NCI-H1092 (cell line): ENCODE data around the gene RFTN1.

Experiments
- DNase-seq: peaks from one replicate; lab custom pipeline; 2025; lab: John Stamatoyannopoulos, UW

RFTN1 gene

DNA sequence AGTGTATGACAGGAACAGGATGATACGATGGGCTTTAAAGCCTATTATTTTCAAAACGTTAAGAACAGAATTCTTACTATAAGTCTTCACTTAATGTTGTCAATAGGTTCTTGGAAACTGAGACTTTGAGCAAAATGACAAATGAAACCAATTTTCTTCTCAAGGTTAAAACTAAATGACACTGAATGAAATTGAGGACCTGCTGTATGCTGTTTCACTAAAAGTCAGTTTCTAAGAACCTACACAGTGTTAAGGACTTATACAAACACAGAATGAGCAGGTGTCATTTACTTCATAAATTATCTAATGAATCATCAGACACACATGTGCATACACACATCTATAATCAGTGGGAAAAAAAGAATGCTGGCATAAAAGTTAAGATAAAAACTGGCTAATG is 106.9 kb downstream of the RFTN1 start:
- no peak for DNase-seq

DNA sequence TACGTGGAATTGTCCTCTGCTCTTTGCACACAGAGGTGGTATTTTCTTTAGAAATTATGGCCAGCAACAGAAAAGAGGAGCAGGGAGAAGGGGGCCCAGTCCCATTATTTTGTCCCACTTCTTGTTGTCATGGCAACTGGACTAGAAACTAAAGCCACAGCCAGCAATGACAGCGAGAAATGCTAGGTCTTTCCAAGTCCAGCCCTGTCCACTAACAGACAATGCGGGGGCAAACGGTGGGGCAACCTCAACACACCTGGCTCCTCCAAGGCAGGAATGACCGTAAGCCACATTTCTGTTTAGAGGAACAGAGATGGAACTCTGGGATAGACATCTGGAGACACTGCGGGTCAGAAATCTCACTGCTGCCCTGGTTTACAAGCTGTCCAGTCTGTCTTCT is 107.3 kb downstream of the RFTN1 start:
- no peak for DNase-seq

DNA sequence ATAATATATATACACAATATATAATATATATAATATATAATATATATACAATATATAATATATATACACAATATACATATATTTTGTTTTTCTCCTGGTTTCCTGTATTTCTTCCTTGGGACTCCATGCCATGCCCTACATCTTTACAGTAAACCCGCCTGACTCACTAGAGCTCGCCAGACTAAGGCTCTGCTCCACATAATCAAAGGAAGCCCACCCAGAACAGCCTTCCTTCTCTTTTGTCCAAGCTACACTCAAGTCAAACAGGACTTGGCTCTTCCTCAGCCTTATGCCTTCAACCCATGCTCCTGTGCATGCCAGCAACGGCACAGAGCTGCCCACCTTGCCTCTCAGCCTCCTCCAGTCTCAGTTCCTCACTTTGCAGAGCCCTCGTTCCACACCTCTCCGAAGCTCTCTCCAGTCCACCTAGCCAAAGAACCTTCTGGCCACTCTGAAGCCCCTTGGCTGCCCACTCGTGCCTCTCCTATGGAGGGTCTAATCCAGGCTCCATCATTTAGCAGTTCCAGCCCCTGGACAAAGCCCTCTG is 109.1 kb downstream of the RFTN1 start:
- DNase-seq: no peak

DNA sequence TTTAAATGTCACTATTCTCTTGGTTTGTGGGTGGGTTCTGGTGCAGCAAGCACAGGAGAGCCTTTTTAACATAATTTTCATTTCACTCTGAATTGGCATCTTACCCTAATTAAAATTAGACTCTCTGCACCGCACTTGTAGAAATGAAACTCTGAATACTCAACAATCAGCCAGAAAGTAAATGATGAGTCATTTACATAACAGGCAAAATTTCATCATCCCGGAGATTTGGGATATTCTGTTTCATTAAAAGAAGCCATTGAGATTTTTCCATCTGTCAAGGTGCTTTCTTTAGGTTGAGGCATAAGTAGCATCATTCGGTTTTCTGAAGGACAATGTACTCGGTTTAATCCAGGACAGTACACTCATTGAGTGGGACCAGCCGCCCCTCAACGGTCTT is 111.0 kb downstream of the RFTN1 start:
- no peak for DNase-seq

DNA sequence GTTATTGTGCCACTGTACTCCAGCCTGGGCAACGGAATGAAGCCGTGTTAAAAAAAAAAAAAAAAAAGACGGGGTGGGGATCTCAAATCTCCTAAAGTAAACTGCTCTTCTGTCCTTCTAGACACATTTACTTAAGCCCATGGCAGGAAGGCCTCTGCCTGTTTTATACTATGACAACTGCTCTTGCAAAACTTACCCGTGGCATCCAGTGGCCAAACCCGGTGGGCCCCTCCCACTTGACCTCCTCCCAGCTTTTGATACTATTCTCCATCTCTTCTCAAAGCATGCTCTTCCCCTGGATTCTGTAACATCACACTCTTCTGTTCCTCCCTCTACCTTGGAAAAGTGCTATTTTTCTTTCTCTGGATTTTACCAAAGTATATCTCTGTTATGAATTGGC is 112.2 kb downstream of the RFTN1 start:
- DNase-seq: no peak

DNA sequence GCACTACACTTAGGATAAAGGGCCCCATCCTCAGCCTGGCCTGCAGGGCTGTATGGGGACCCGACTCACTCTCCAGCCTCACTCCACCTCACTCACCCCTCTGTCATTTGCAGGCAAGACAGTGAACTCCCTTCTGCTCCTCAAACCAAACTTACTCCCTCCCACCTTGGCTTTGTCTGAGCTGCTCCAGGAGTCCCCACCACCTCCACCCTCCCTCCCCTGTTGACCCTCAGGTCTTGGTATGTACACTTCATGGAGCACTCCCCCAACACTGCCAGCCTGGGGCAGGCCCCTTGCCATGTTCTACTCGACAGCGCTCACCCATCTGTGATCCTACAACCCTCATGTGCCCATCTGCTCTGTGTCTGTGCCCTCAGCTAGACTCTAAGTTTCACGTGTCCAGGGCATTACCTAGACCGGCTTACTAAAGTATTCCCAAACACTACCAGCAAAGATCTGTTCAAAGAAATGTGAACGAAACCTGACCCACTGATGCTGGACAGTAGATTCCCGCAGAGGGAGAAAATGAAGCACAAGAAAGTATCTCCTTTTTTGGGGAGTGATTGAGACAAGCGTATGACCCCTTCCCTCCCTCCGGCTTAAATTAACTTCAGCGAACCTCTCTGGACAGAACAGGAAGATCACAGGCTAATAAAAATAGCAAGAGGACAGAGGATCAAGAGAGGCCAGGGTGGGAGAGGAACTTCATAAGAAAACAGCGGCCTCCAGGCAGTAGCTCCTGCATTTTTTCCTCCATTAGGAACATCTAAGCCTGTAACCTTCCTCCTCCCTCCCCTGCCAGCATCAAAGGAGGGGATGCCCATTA is 113.2 kb downstream of the RFTN1 start:
- no peak for DNase-seq

DNA sequence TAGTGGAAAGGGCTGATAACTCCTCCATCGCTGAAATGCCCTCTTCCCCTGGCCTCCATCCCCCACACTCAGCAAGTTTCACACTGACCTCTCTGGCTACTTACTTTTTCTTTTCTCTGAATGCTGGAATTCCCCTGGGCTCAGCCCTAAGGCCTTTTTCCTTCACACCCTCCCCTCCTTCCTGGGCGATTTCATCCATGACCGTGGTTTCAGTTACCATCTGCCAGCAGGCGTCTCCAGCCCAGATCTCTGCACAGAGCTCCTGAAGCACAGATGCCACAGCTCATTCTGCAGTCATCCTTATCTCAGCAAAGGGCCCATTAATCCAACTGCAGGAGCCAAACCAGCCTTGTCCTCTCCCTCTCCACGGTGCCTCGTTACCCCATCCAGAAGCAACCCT is 114.0 kb downstream of the RFTN1 start:
- no peak for DNase-seq

DNA sequence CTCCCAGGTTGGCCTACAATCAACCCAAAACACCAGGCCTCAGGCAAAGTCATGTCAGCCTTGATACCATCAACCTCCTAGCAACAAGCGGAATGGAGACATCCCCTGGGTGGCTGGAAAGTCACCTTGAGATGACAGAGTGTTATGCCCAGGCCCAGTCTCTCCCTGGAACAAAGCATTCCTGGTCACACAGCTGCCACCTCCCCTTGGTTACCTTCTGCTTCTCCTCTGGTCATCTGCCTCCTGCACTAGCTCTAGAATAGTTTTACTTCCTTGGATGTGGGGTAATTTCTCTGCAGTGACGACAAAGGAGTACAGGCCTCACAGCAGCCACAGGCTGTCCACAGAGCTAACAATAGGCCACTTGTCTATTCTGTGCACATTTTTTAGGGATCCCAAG is 114.9 kb downstream of the RFTN1 start:
- DNase-seq: no peak

DNA sequence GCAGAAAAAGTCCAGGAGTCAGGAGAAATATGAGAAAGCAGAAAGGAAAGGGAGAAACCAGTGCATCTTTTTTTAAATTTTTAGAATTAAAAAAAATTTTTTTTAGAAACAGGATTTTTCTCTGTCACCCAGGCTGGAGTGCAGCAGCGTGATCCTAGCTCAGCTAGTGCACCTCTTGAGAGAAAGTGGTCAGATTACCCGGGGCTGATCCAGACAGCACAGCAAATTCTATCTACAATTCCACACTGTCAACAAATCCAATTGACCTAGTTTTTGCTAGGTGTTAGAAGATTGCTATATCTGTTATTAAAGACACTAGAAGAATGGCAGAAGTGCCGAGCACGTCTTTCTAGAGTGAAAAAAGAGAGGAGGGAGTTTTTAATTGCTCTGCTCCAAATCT is 117.3 kb downstream of the RFTN1 start:
- DNase-seq: no peak

DNA sequence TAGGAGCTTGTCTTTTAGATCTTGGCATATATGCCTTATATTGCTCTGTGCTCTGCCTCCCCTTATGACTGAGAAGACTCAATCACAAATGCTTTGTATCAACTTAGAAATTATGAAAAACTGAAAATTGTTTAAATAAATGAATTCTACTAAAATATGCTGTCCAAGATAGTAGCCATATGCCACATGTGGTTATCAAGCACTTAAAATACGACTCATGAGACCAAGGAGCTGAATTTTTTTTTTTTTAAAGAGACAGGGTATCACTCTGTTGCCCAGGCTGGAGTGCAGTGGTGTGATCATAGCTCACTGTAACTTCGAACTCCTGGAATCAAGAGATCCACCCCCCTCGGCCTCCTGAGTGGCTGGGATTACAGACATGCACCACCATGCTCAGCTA is 118.3 kb downstream of the RFTN1 start:
- no peak for DNase-seq

DNA sequence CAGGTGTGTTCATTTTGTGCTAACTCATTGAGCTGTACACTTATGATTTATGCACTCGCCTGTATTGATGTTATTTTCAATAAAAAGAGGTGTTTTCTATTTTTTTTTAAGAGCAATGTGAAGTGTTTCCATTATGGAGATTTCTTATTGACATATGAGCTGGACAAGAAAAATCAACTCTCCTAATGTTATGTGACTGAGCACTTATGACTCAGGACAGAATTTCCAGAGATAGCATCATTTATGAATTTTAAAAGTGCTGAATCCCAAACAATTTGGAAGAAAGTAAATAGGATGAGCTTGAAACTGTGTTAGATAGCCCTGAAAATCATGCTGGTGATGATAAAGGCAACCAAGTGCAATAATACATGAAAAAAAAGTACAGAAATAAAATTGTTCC is 118.9 kb downstream of the RFTN1 start:
- no peak for DNase-seq

DNA sequence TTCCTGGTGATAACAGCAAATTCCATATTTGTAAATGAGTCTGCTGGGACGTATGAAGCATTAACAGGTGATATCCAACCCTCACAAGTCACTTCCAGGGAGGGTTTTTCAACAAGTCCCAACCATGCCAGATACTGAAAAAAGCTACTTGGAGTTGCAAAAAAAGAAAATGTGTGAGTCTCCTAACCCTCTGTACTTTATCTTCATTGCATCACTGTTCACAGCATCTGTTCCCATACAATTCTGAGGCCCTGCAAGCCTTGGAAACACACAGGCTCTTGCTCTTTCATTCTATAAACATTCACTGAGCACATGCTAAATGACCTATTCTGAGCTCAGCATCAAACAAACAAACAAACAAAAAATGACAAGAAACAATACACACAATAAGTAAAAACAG is 120.8 kb downstream of the RFTN1 start:
- DNase-seq: no peak

DNA sequence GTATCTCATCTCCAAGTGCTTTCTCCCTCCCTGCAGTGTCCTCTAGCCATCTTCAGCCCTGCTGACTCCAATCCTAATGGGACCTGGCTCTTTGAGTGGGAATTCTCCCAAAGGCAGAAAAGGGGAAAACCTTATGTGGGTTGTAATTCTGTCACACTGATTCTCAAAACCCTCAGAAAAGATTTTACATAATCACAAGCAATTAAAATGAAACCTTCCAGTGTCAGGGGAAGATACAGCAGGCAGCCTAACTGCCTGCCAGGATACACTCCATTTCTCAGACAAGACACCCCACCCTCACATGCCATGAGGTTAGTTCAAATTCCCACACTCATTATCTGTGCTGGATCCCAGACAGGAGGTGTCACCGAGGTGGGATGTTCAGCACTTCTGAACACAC is 121.4 kb downstream of the RFTN1 start:
- DNase-seq: no peak

DNA sequence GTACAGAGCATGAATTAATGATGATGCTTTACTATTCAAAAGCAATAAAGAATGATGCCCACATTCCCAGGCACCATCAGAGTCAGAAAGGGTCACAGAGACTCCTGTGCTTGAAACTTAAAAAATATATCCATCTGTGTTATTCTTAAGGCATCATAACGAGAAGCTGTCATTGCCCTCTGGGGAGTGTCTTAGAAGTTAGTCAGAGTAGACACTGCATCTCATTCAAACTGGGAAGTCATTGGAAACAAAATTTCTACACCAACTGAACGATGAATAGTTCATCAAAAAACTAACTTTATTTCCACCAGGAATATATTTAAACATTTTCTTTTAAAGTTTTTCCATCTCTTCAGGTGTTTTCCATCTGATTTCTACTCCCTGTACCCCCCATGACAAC is 122.9 kb downstream of the RFTN1 start:
- no peak for DNase-seq

DNA sequence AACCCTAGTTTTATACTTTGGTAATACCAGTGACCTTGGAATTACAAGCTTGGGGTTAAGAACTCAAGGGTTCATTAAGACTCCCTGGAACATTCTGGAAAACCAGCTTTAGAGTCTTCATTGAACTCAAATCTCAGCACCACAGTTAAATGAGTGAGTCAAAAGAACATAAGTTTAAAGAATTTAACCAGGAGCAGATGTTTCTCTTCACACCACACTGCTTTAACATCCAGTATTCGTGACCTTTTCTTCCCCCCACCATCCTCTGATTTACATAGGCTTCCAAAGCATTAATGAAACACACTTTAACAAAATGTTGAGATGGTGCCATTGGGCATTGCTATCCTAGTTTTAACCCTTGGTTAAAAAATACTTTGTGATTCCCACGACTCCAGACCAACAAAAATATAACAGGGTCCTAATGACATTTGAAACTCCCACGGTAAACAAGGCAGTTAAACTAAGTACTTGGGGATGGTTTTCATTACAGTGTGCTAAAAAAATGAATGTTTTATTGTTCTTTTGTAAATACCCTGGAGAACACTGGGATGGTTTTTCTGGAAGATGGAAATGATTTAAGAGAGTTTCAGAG is 124.6 kb downstream of the RFTN1 start:
- no peak for DNase-seq

DNA sequence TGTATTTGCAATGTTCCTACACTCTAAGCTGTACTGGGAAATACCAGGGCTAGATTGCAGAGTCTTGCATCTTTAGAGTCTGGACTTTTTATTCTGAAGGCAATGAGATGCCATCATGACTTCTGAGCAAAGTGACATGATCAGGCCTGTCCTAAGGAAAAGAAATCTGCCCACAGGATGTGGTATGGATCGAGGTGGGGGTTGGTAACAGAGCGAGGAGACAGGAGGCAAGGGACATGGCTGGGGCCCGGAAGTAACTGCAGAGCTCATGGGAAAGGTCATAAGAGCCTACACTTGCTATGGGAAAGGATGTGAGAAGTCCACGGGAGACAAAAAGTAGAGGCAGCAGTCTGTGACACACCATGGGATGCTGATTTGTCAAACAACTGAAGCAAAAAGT is 126.9 kb downstream of the RFTN1 start:
- no peak for DNase-seq

DNA sequence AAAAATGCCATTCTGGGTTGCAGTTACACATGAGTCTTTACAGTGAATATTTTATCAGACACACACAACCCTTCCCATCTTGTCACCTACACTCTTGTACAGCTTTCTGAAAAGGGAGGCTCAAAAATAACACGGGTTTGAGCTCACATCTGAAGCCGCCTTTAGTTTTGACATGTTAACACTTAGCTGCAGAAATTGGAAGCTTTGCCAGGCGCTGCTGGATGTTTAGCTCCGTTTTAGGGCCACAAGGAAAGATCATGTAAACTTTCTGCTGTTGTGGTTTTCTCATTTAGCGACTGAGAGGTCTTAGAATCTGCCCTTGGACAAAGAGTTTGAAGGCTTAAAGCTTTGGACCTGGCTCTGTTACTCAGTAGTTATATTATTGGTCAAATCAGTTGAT is 128.3 kb downstream of the RFTN1 start:
- no peak for DNase-seq

DNA sequence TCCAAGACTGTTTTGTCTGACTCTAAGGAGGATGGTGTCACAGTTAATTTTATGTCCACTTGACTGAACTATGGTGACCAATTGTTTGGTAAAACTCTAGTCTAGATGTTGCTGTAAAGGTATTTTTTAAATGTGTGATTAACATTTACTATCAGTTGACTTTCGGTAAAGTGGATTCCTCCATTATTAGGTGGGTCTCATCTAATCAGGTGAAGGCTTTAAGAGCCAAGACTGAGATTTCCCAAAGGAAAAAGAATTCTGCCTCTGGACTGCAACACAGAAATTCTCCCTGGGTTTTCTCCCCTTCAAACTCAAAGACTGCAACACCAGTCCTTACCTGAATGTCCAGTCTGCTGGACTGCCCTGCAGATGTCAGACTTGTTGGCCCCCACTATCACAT is 129.6 kb downstream of the RFTN1 start:
- no peak for DNase-seq

DNA sequence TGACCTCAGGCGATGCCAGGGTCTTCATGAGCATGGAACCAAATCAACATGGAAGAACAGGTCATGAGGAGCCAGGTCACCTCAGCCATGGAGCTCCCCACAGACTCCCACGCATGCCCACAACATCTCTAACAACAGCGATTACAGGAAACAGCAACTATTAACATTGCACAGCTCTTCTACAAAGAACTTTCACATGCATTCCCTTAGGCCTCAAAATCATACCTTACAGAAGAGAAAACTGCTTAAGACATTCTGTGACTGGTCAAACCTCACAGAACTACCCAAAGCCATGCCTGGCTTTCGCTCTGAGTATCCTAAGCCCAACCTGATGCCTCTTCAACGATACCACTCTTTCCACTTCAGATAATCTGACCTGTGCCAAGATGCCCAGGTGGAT is 130.7 kb downstream of the RFTN1 start:
- no peak for DNase-seq

DNA sequence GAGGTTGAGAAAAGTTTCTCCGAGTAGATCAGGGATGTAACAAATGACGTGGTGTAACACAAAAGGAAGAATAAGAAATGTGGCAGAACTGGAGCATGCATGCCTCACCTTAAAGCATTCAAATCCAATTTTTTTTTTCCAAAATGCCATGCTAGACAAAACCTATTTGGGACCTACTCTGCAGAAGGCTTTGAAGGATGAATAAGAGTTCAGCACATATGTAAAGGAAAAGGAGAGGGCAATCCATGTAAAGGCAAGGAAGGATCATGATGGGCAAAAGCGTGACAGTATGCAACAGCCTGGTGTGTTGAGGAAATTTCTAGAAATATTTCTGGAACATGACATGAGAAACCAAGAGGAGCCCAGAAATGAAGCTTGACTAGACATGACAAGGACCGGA is 132.1 kb downstream of the RFTN1 start:
- DNase-seq: no peak

DNA sequence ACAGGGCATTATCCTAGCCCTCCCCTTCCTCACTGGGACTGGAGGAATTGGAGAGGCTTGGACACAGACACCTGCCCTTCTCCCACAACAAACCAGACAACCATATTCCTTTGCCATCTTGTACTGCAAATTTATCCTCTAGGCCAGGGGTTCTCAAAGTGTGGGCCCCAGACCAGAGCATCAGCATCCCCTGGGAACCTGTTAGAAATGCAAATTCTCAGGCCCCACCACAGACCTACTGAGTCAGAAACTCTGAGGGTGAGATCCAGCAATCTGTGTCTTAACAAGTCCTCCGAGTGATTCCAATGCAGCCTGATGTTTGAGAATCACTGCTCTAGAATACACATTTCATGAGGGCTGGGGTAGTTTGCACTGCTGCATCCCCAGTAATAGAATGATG is 133.1 kb downstream of the RFTN1 start:
- DNase-seq: no peak

DNA sequence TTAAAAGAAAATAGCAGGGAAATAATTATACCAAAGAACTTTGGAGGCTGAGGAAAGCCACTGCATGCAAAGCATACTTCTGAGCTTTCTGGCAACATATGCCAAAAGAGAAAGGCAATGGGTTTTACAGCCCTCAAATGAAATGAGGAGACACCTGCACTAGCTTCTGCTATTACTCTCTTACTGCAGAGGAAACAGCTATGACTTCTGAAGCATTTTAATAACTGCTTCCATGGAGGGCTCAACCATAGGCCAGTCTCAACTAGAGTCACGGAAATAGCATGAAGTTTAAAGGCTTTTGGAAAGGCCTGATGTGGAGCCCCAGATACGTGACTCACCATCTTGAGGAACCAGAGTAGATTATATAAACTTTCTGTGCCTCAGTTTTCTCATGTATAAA is 133.7 kb downstream of the RFTN1 start:
- no peak for DNase-seq

DNA sequence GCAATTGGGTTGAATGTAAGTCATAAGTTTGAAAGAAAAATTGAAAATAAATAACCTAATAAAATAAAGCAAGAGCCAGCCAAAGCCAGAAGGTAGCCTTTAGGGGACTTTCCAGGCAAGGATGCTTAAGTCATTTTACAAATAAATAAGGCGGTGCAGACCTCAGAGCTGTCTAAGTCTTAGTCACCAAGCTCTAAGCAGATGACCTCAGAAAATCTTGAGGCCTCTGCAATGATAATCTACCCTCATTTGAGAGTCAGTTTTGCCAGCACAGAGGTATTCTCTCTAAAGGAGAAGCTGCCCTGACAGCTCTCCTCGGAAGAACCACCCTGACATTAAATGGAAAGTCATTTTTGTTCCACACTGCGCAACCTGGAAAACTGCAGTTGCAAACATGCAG is 134.6 kb downstream of the RFTN1 start:
- no peak for DNase-seq

DNA sequence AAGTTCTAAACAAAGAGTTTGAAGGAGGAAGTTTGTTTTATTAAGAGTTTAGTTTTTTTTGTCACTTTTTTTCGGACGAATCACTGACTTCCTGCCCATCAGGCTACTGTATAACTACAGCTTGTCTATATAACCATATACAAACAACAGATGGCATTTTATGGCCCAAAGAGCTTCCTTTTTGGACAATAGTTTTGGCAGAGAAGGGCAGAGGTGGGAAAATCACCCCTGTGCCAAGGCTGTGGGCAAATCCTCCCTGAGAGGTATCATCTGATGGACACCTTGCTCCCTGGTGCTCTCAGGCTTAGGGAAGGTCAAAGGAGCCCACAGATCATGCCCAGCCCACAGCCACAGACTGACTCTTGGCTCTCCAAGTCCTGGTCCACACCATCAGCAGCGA is 135.1 kb downstream of the RFTN1 start:
- no peak for DNase-seq
